ENCODE measurements around the gene RNF215. TPM values are rescaled to one million over a fixed set of nuclear protein-coding genes. Genes with fewer than 3 reads are reported as not detected.
A peak's percentile ranks its signal among the peaks of the same experiment; 100 is the strongest.

The RNF215 gene
- 10 to 100 TPM; 10.7 to 18.4 TPM for total RNA-seq

- Mint-ChIP-seq H3K27me3 (peaks cover 3% of the 10 kb centered on the region), H3K9me3 (no peaks in the 10 kb centered on the region), H3K36me3 (ENCODE audit: low read depth) (no peaks in the 10 kb centered on the region), H3K27ac (peak within 1 kb of the TSS; percentile 62), H3K4me1 (peaks cover 13% of the 10 kb centered on the region), H3K4me3 (peak within 1 kb of the TSS; percentile 69)
- ATAC-seq (replicated peaks) = peak; percentile 87
These were observed at the start of gene RNF215 for GRCh38 chr22:30386960-30387827. Gene RNF215 (minus strand): TSS chr22:30387411. CDS start chr22:30387313, 98 bp downstream.

DNA sequence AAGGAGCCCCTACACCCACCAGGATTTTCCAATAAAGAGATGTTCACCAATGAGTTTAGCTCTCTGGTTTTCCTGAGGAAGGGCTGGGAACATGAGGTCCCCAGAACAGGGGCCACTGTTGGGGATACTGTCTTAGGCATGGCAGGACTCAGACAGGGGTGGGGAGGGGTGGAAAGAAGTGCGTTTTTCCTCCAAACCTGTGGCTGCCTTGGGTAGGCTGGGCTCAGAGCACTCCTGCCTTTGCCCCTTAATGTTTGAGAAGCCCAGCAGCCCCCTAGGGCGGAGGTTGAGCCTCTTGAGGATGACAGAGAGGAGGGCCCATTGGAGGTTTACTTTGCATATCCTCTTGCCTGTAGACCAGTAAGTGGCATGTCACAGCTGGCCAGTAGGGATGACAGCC, 49.0 kb upstream of the RNF215 start:
- H3K4me1 Mint-ChIP-seq = peaks cover 15% of the 10 kb centered on the region
- peaks cover 22% of the 10 kb centered on the region for H3K27me3 Mint-ChIP-seq
- peak overlapping the region; percentile 95 for H3K4me3 Mint-ChIP-seq
- H3K36me3 Mint-ChIP-seq (ENCODE audit: low read depth) = peaks cover 9% of the 10 kb centered on the region
- ATAC-seq (replicated peaks) = no peak
- H3K27ac Mint-ChIP-seq = peak overlapping the region; percentile 95
- H3K9me3 Mint-ChIP-seq = peaks cover 17% of the 10 kb centered on the region

DNA sequence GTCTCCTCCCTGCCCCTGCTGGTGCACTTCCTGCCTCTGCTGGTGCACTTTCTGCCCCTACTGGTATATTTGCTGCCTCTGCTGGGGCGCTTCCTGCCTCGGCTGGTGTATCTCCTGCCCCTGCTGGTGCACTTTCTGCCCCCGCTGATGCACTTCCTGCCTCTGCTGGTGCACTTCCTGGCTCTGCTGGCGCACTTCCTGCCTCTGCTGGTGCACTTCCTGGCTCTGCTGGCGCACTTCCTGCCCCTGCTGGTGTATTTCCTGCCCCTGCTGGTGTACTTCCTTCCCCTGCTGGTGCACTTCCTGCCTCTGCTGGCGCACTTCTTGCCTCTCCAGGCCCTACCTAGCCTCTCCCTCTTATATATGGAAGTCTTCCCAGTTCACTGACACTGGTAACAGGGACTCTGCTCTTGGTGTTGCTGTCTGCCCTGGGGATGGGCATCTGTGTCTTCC, 48.5 kb upstream of the RNF215 start:
- Mint-ChIP-seq H3K4me1 (peaks cover 15% of the 10 kb centered on the region), H3K36me3 (ENCODE audit: low read depth) (peaks cover 9% of the 10 kb centered on the region), H3K9me3 (peaks cover 17% of the 10 kb centered on the region), H3K27me3 (peaks cover 18% of the 10 kb centered on the region), H3K27ac (peak overlapping the region; percentile 95), H3K4me3 (peak overlapping the region; percentile 95)
- peak; percentile 71 for ATAC-seq (replicated peaks)

GRCh38 chr22:30434843-30435242, 47.6 kb upstream of the RNF215 start:
- peaks cover 9% of the 10 kb centered on the region for H3K36me3 Mint-ChIP-seq (ENCODE audit: low read depth)
- peaks cover 15% of the 10 kb centered on the region for H3K4me1 Mint-ChIP-seq
- H3K27ac Mint-ChIP-seq = peak overlapping the region; percentile 95
- H3K9me3 Mint-ChIP-seq = peaks cover 17% of the 10 kb centered on the region
- peaks cover 11% of the 10 kb centered on the region for H3K27me3 Mint-ChIP-seq
- no peak for ATAC-seq (replicated peaks)
- H3K4me3 Mint-ChIP-seq = peak overlapping the region; percentile 95

- peaks cover 10% of the 10 kb centered on the region for H3K27me3 Mint-ChIP-seq
- peaks cover 17% of the 10 kb centered on the region for H3K9me3 Mint-ChIP-seq
- H3K4me1 Mint-ChIP-seq = peaks cover 15% of the 10 kb centered on the region
- ATAC-seq (replicated peaks) = peak; percentile 62
- peaks cover 14% of the 10 kb centered on the region for H3K36me3 Mint-ChIP-seq (ENCODE audit: low read depth)
- H3K4me3 Mint-ChIP-seq = peak overlapping the region; percentile 95
- H3K27ac Mint-ChIP-seq = peak overlapping the region; percentile 95
These were observed 46.6 kb upstream of the RNF215 start for GRCh38 chr22:30433773-30434172.

- Mint-ChIP-seq H3K27me3 (peaks cover 5% of the 10 kb centered on the region), H3K36me3 (ENCODE audit: low read depth) (peaks cover 19% of the 10 kb centered on the region), H3K9me3 (peaks cover 17% of the 10 kb centered on the region), H3K4me3 (no peak overlapping the region), H3K27ac (no peak overlapping the region), H3K4me1 (peaks cover 15% of the 10 kb centered on the region)
- ATAC-seq (replicated peaks) = no peak
These were observed 46.0 kb upstream of the RNF215 start for GRCh38 chr22:30433227-30433626.

GRCh38 chr22:30432520-30432919, 45.3 kb upstream of the RNF215 start:
- peaks cover 26% of the 10 kb centered on the region for H3K36me3 Mint-ChIP-seq (ENCODE audit: low read depth)
- ATAC-seq (replicated peaks) = no peak
- H3K27me3 Mint-ChIP-seq = peaks cover 3% of the 10 kb centered on the region
- H3K27ac Mint-ChIP-seq = no peak overlapping the region
- peaks cover 15% of the 10 kb centered on the region for H3K4me1 Mint-ChIP-seq
- no peak overlapping the region for H3K4me3 Mint-ChIP-seq
- H3K9me3 Mint-ChIP-seq = peaks cover 17% of the 10 kb centered on the region

DNA sequence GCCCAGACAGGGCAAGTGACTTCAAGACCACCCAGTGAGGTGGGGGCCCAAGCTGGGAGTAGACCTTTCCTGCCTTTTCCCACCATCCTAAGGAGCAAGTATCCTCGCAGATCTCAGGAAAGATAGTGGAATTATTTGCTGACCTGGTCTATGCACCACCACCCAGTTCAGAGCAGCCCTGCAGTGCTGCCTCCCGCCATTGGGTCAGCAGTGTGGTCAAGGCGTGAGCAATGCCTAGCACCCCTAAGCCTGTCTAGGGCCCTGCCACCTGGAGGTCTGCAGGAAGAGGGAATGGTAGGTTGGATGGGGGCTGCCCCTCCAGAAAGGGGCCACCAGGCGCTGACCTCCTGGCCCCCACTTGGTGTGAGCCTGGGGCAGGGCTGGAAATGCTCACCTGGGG, 44.9 kb upstream of the RNF215 start:
- no peak for ATAC-seq (replicated peaks)
- Mint-ChIP-seq H3K9me3 (peaks cover 16% of the 10 kb centered on the region), H3K4me1 (peaks cover 15% of the 10 kb centered on the region), H3K36me3 (ENCODE audit: low read depth) (peaks cover 30% of the 10 kb centered on the region), H3K4me3 (no peak overlapping the region), H3K27ac (no peak overlapping the region), H3K27me3 (peaks cover 2% of the 10 kb centered on the region)

DNA sequence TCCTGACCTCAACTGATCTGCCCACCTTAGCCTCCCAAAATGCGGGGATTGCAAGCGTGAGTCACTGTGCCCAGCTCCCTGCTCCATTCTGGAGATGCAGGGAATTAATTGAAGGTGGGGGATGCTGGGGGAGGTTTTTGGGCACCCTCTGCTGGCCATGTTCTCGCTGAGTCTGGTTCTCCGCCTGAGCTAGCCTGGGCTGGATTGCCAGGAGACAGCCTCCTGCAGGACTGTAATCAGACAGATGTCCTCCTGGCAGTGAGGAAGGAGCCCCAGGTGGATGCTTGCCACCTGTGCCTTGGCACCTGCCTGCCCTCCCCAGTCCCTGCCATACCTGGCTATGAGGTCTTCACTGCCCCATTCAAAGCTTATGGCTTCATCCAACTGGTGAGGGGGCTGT, 43.7 kb upstream of the RNF215 start:
- ATAC-seq (replicated peaks) = no peak
- H3K36me3 Mint-ChIP-seq (ENCODE audit: low read depth) = peaks cover 41% of the 10 kb centered on the region
- H3K9me3 Mint-ChIP-seq = peaks cover 11% of the 10 kb centered on the region
- H3K4me1 Mint-ChIP-seq = peaks cover 14% of the 10 kb centered on the region
- H3K27ac Mint-ChIP-seq = no peak overlapping the region
- H3K4me3 Mint-ChIP-seq = no peak overlapping the region
- no peaks in the 10 kb centered on the region for H3K27me3 Mint-ChIP-seq

DNA sequence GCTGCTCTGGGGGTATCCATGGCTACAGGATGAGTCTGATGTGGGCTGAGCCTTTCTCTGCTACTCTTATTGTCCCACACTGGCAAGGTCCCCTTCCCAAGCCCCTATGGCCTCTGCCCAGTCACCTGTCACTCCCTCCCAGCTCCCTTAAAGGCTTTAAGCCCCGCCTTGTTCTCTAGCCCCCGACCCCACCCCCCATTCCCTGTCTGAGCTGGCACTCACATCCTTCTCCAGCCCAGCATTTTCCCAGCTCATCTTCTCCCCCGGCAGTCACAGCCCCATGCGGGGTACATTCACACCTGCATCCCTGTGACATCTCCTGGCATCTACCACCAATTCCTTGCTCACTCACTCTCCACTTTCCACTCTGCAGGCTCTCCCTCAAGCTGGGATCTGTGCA, 42.7 kb upstream of the RNF215 start:
- Mint-ChIP-seq H3K27ac (no peak overlapping the region), H3K27me3 (no peaks in the 10 kb centered on the region), H3K36me3 (ENCODE audit: low read depth) (peaks cover 41% of the 10 kb centered on the region), H3K4me3 (no peak overlapping the region), H3K4me1 (peaks cover 5% of the 10 kb centered on the region), H3K9me3 (peaks cover 4% of the 10 kb centered on the region)
- no peak for ATAC-seq (replicated peaks)

DNA sequence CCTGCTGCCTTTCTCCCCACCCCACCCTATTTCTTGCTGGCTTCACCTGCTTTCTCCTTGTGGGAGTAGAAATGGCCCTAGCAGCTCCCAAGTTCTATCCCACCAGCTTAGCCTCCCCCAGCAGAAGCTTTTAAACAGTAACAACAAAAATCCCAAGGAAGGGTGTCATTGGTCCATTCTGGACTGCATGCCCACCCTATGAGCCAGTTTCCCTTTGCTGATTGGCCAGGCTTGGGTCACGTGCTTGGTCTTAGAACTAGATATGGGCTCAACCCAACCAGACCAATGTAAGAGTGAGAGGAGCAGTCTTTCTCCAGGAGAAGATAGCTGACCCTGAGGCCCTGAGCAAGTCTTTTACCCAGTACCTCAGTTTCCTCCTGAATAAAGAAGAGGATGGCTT, 40.7 kb upstream of the RNF215 start:
- Mint-ChIP-seq H3K9me3 (no peaks in the 10 kb centered on the region), H3K4me1 (peaks cover under 1% of the 10 kb centered on the region), H3K27me3 (no peaks in the 10 kb centered on the region), H3K36me3 (ENCODE audit: low read depth) (peaks cover 54% of the 10 kb centered on the region), H3K27ac (peak overlapping the region; percentile 98), H3K4me3 (peak overlapping the region; percentile 88)
- no peak for ATAC-seq (replicated peaks)

DNA sequence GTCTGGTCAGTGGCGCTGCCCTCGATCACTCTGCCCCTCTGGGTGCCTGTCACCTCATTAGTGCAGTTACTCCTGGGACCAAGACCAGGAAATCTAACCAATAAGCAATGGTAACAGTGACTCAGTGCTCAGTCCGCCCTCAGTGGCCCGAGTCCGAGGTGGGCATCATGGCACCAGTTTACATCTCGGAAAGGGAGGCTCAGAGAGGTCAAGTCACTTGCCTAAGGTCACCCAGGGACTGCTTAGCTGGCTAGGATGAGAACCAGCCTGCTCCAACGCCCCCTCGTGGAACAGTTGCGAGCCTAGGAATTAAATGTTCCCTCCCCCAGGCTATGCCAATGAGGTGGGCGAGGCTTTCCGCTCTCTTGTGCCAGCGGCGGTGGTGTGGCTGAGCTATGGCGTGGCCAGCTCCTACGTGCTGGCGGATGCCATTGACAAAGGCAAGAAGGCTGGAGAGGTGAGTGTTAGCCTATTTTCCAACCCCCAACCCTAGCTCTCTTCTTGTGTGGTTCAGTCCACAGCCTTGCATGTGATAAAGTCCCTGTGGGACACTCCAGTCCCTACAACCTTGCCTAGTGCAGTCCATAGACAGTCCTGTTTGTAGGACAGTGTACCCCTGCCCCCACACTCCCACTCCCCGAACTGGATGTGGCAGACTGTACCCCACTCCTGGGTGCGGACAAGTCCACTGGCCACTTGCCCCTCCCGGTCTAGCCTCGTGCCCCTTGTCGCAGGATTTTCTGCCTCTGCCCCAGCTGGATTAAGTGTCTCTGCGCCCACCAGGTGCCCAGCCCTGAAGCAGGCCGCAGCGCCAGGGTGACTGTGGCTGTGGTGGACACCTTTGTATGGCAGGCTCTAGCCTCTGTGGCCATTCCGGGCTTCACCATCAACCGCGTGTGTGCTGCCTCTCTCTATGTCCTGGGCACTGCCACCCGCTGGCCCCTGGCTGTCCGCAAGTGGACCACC, 39.5 kb upstream of the RNF215 start:
- Mint-ChIP-seq H3K4me3 (peak overlapping the region; percentile 88), H3K36me3 (ENCODE audit: low read depth) (peaks cover 66% of the 10 kb centered on the region), H3K27ac (peak overlapping the region; percentile 98), H3K27me3 (no peaks in the 10 kb centered on the region), H3K4me1 (peaks cover 12% of the 10 kb centered on the region), H3K9me3 (no peaks in the 10 kb centered on the region)
- ATAC-seq (replicated peaks) = peak; percentile 44

GRCh38 chr22:30425616-30426387, 38.6 kb upstream of the RNF215 start, which contains the start of gene MTFP1:
Gene MTFP1 (plus strand): TSS chr22:30425768. CDS start chr22:30425880, 112 bp downstream.
- H3K27me3 Mint-ChIP-seq = no peaks in the 10 kb centered on the region
- no peak for ATAC-seq (replicated peaks)

DNA sequence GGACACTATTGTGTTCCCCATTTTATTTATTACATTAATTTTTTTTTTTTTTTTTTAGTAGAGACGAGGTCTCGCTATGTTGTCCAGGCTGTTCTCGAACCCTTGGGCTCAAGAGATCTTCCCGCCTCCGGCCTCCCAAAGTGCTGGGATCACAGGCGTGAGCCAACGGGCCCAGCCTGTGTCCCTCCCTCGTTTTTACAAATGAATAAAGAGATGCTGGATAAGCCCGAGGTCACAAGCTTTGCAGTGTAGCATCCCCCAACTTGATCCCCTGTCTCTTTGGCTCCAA, 38.1 kb upstream of the RNF215 start:
- Mint-ChIP-seq H3K9me3 (no peaks in the 10 kb centered on the region), H3K36me3 (ENCODE audit: low read depth) (peaks cover 80% of the 10 kb centered on the region), H3K27ac (peak overlapping the region; percentile 98), H3K4me1 (peaks cover 21% of the 10 kb centered on the region), H3K4me3 (peak overlapping the region; percentile 88), H3K27me3 (no peaks in the 10 kb centered on the region)
- no peak for ATAC-seq (replicated peaks)

More at GRCh38 chr22:30425616-30426387, 38.6 kb upstream of the RNF215 start, which contains the start of gene MTFP1:
- H3K27ac Mint-ChIP-seq = peak within 1 kb of the TSS; percentile 98
- H3K36me3 Mint-ChIP-seq (ENCODE audit: low read depth) = peaks cover 75% of the 10 kb centered on the region
- peaks cover 16% of the 10 kb centered on the region for H3K4me1 Mint-ChIP-seq
- no peaks in the 10 kb centered on the region for H3K9me3 Mint-ChIP-seq
- peak within 1 kb of the TSS; percentile 88 for H3K4me3 Mint-ChIP-seq
